ENCODE data around the gene ATP13A2.
A peak's percentile ranks its signal among the peaks of the same experiment; 100 is the strongest.

The ATP13A2 gene

DNA sequence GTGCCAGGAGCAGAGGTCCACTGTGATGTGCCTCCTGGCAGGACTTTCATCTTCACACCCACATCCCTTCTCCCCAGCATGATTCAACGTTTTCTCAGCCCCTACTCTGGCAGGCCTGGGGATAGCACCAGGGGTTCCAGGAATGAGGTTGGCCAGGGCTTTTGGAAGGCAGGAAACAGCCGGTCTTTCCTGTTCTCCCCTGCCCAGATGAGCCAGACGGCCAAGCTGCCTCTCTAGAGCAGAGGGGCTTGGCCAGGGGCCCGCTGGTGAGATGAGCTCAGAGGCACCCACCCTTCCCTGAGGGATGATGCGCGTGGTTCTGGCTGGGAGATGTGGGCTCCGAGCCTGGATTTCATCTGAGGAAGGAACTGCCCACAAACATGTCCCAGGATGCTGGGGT, 27.0 kb downstream of the ATP13A2 start:
- Histone ChIP-seq H3K4me2 (ENCODE audit: low read length) (peak overlapping the region; percentile 0), H3K9me3 (replicated peaks; ENCODE audit: low read length) (no peaks in the 10 kb centered on the region), H3K9ac (ENCODE audit: low read depth, low read length) (no peak overlapping the region), H3K36me3 (ENCODE audit: insufficient read depth, low read length) (peaks cover 28% of the 10 kb centered on the region), H3K27me3 (ENCODE audit: control insufficient read depth, insufficient read depth, low read length) (no peaks in the 10 kb centered on the region), H3K4me3 (ENCODE audit: low read length) (no peak overlapping the region), H3K4me1 (ENCODE audit: control insufficient read depth, insufficient read depth, low read length) (peaks cover 29% of the 10 kb centered on the region)

DNA sequence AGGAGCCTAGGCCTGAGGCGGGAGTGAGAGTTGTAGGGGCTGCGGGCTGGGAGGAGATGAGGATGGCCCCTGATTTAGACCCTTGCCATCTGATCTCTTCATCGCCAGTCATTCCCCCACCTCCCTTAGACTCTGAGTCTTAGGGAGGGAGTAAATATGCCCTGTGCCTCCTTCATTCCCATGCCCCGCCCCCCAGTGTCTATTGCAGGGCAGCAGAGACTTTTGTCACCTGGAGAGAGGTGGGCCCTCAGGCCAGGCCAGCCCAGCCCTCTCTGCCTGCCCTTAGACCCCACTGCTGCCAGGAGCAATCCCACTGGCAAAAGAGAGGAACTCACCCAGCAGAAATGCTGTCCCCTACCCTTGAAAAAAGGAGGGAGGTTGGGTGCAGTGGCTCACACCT, 28.1 kb downstream of the ATP13A2 start:
- H3K4me3 ChIP-seq (ENCODE audit: low read length) = no peak overlapping the region
- no peaks in the 10 kb centered on the region for H3K9me3 ChIP-seq (replicated peaks; ENCODE audit: low read length)
- H3K36me3 ChIP-seq (ENCODE audit: insufficient read depth, low read length) = peaks cover 23% of the 10 kb centered on the region
- H3K4me1 ChIP-seq (ENCODE audit: control insufficient read depth, insufficient read depth, low read length) = peaks cover 40% of the 10 kb centered on the region
- no peak overlapping the region for H3K9ac ChIP-seq (ENCODE audit: low read depth, low read length)
- no peaks in the 10 kb centered on the region for H3K27me3 ChIP-seq (ENCODE audit: control insufficient read depth, insufficient read depth, low read length)
- no peak overlapping the region for H3K4me2 ChIP-seq (ENCODE audit: low read length)

DNA sequence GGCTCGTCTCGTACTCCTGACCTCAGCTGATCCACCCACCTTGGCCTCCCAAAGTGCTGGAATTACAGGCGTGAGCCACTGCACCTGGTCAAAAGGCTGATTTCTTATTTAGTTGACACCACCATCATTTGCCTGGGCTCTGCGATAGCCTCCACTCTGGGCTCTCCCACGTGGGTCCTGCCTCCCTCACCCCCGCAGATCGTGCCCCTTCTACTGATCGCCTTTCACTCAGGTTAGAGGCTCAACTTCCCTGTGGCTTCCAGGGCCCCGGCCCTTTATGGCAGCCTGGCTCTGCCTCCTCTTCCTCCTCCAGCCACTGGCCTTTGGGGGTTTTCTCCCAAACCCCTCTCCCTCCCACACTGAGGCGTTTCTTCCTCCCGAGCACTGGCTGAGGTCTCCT, 28.8 kb downstream of the ATP13A2 start:
- H3K4me1 ChIP-seq (ENCODE audit: control insufficient read depth, insufficient read depth, low read length) = peaks cover 46% of the 10 kb centered on the region
- no peak overlapping the region for H3K4me3 ChIP-seq (ENCODE audit: low read length)
- H3K27me3 ChIP-seq (ENCODE audit: control insufficient read depth, insufficient read depth, low read length) = no peaks in the 10 kb centered on the region
- no peak overlapping the region for H3K4me2 ChIP-seq (ENCODE audit: low read length)
- peaks cover 19% of the 10 kb centered on the region for H3K36me3 ChIP-seq (ENCODE audit: insufficient read depth, low read length)
- H3K9me3 ChIP-seq (replicated peaks; ENCODE audit: low read length) = no peaks in the 10 kb centered on the region
- H3K9ac ChIP-seq (ENCODE audit: low read depth, low read length) = no peak overlapping the region

DNA sequence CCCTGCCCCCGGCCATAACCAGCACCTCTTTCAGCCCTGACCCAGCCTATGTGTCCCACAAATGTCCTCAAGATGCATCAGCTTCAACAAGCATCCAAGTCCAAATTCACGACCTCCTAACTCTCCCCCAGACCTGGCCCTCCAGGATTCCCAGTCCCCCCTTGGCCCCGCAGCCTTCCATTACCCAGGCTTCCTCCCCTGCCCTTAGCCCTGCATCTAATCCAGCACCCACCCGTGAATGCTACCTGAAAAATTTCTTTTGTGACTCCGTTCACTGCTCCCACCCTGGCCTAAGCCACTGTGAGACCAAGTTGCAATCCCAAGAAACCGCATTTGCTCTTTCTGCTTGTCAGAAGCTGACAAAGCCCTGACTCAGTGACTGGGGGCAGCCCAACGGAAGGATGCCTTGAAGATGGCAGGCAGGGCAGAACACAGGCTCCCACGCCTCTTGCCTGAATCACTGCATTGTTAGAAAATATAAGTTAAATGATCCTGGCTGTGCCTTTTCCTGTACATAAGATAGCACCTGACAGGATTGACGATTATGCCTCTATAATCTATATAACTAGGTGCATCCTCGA, 30.4 kb downstream of the ATP13A2 start:
- Histone ChIP-seq H3K4me2 (ENCODE audit: low read length) (peak overlapping the region; percentile 35), H3K27me3 (ENCODE audit: control insufficient read depth, insufficient read depth, low read length) (no peaks in the 10 kb centered on the region), H3K4me3 (ENCODE audit: low read length) (peak overlapping the region; percentile 74), H3K9me3 (replicated peaks; ENCODE audit: low read length) (no peaks in the 10 kb centered on the region), H3K4me1 (ENCODE audit: control insufficient read depth, insufficient read depth, low read length) (peaks cover 46% of the 10 kb centered on the region), H3K36me3 (ENCODE audit: insufficient read depth, low read length) (peaks cover 5% of the 10 kb centered on the region), H3K9ac (ENCODE audit: low read depth, low read length) (peak overlapping the region; percentile 81)

DNA sequence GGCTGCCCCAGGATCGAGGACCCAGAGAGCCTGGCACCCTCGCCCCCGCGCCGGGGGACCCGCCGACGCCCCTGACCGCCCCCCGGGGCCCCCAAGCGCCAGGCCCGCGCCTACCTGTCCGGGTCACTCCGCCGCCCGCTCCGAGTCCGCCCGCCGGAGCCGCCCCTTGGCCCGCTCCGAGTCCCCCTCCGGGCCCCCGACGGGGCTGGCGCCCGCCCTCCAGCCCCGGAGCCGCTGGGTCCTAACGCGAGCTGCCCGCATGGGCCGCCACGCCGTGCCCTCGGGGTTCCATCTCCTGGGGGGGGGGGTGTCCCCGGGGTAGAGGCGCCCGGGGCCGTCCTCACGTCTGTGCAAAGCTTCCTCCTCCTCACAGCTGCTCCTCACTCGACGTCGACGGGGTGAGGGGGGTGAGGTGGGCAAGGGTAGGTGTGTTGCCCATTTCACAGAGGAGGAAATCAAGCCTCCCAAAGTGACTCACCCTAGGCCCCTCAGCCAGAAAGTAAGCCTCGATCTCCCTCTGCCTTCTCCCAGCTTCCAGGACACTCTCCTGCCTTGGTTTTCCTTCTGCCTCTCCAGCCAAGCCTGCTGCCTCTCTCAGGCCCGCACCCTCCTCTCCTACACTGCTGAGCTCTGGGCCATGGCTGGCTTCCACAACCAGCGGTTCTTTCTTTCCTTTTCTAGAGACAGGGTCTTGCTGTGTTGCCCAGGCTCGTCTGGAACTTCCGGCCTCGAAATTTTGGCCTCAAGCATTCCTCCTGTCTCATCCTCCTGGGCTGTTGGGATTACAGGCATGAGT, 31.1 kb downstream of the ATP13A2 start, which contains the start of gene MFAP2:
MFAP2 (minus strand) TSS at position 148 of the 796 bp plus-strand sequence. CDS start 2,347 bp downstream, outside the sequence.
- Histone ChIP-seq H3K36me3 (ENCODE audit: insufficient read depth, low read length) (no peaks in the 10 kb centered on the region), H3K4me2 (ENCODE audit: low read length) (peak within 1 kb of the TSS; percentile 76), H3K27me3 (ENCODE audit: control insufficient read depth, insufficient read depth, low read length) (no peaks in the 10 kb centered on the region), H3K4me1 (ENCODE audit: control insufficient read depth, insufficient read depth, low read length) (peaks cover 46% of the 10 kb centered on the region), H3K4me3 (ENCODE audit: low read length) (peak within 1 kb of the TSS; percentile 74), H3K9ac (ENCODE audit: low read depth, low read length) (peak within 1 kb of the TSS; percentile 81), H3K9me3 (replicated peaks; ENCODE audit: low read length) (no peaks in the 10 kb centered on the region)

DNA sequence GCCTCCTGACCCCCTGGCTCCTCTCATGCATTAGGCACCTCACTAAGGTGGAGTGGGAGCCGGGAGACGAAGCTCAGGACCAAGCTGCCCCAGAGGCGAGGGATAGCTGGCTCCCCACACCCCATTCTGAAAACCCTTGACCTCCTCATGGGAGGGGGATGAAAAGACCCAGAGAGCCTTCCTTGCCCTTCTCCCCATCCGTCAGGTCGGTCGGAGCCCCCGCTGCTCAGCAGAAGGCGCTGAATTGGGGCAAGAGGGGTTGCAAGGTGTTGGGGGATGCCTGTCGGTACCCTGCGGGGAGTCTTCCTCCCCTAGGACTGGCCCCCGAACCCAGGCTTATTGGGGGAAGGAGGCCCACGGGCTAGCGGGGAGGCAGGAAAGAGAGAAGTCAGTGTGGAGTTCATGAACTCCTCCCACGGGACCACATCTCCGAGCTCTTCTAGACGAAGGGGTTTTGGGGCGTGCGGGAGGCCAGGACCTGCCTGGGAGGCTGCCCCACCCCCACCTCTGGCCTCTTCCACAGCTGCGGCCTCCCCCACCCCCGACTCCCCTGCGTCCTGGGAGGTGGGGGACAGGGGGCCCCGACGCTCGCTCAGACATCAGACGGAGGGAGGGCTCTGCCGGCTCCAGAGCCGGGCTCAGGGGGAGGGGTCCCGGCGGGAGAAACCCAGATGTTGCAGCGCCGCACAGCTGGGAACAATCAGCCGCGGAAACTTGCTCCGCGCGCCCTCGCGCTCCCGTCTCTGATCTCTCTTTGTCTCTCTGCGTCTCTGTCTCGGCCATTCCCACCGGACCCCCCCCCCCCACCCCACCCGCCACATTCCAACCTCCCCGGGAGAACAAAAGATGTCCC, 32.0 kb downstream of the ATP13A2 start:
- H3K27me3 ChIP-seq (ENCODE audit: control insufficient read depth, insufficient read depth, low read length) = no peaks in the 10 kb centered on the region
- peaks cover 5% of the 10 kb centered on the region for H3K36me3 ChIP-seq (ENCODE audit: insufficient read depth, low read length)
- peaks cover 41% of the 10 kb centered on the region for H3K4me1 ChIP-seq (ENCODE audit: control insufficient read depth, insufficient read depth, low read length)
- peak overlapping the region; percentile 76 for H3K4me2 ChIP-seq (ENCODE audit: low read length)
- peak overlapping the region; percentile 74 for H3K4me3 ChIP-seq (ENCODE audit: low read length)
- peak overlapping the region; percentile 81 for H3K9ac ChIP-seq (ENCODE audit: low read depth, low read length)
- no peaks in the 10 kb centered on the region for H3K9me3 ChIP-seq (replicated peaks; ENCODE audit: low read length)

DNA sequence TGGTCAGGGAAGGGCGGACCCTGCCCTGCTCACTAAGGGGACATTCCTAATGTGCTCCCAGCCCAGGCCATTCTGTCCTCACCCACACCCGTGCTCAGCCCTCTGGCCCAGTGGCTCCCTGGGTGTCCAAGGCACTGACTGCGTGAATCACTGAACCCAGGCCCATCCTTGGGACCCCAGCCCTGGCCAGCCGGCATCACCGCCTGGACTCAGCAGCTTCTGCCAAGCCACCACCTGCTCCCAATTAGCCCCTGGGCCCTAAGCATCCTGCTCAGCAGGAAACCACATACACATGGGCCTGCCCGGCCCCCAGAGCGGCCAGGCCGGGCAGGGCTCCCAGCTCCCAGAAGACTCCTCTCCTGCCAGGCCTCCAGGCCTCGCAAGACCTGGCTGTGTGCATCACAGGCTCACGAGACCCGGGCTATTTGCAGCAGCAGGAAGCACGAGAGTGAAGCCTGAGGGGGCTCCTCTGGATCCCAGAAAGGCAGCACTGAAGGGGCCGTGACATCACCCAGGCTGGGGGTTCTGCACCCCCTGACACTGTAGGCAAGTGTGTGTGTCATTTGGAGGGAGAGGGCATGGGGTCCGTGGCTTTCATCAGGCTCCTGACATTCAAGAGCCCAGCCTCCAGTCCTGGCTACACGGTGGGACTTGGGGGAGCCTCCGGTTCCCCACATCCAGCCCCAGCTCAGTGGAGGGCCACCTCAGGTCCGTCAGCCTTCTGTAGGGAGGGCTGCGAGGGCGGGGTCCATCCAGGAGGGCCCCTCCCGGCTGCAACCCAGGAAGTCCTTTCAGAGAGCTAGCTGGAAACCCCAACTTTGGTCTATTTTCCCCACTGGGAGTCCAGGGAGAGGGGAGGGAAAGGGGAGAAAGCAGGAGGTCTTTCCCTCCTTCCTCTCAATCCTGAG, 32.9 kb downstream of the ATP13A2 start:
- Histone ChIP-seq H3K4me3 (ENCODE audit: low read length) (peak overlapping the region; percentile 74), H3K36me3 (ENCODE audit: insufficient read depth, low read length) (peaks cover 5% of the 10 kb centered on the region), H3K4me1 (ENCODE audit: control insufficient read depth, insufficient read depth, low read length) (peaks cover 35% of the 10 kb centered on the region), H3K27me3 (ENCODE audit: control insufficient read depth, insufficient read depth, low read length) (no peaks in the 10 kb centered on the region), H3K9me3 (replicated peaks; ENCODE audit: low read length) (no peaks in the 10 kb centered on the region), H3K4me2 (ENCODE audit: low read length) (peak overlapping the region; percentile 76), H3K9ac (ENCODE audit: low read depth, low read length) (peak overlapping the region; percentile 81)

DNA sequence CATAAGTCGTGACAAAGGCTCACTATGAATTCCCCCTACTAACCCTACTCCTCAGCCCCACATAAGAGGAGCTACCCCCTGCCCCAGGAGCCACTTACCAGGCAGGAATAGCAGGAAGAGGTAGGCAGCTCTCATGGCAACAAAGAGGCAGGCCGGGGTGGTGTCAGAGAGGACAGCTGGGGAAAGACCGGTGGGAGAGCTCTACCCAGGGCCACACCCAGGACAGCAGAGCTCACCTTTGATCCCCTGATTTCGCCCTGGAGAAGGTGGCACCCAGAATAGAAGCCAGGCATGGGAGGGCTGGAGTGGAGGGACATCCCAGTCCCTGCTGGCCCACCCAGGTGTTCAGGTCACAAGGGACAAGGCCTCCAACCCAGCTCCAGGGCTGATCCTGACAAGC, 33.6 kb downstream of the ATP13A2 start:
- Histone ChIP-seq H3K9ac (ENCODE audit: low read depth, low read length) (peak overlapping the region; percentile 81), H3K4me1 (ENCODE audit: control insufficient read depth, insufficient read depth, low read length) (peaks cover 35% of the 10 kb centered on the region), H3K27me3 (ENCODE audit: control insufficient read depth, insufficient read depth, low read length) (no peaks in the 10 kb centered on the region), H3K4me2 (ENCODE audit: low read length) (peak overlapping the region; percentile 76), H3K36me3 (ENCODE audit: insufficient read depth, low read length) (peaks cover 8% of the 10 kb centered on the region), H3K9me3 (replicated peaks; ENCODE audit: low read length) (no peaks in the 10 kb centered on the region), H3K4me3 (ENCODE audit: low read length) (peak overlapping the region; percentile 42)

DNA sequence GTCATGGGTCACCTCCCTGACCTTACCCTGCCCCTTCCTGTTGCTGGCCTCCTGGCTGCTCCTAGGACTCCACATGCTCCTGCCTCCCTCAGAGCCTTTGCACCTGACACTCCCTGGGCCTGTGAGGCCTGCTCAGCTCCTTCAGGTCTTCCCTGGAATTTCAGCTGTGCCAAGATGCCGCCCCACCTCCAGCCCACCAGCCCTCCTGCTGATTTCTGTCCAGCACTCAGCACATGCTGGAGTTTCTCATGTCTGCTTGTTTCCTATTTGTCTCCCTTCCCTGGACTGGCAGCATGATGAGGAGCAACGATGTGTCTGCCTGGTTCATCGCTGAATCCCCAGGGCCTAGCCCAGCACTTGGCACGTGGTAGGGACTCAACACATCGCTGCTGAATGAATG, 34.4 kb downstream of the ATP13A2 start:
- no peaks in the 10 kb centered on the region for H3K27me3 ChIP-seq (ENCODE audit: control insufficient read depth, insufficient read depth, low read length)
- H3K4me3 ChIP-seq (ENCODE audit: low read length) = no peak overlapping the region
- no peaks in the 10 kb centered on the region for H3K9me3 ChIP-seq (replicated peaks; ENCODE audit: low read length)
- peaks cover 34% of the 10 kb centered on the region for H3K4me1 ChIP-seq (ENCODE audit: control insufficient read depth, insufficient read depth, low read length)
- H3K9ac ChIP-seq (ENCODE audit: low read depth, low read length) = no peak overlapping the region
- H3K36me3 ChIP-seq (ENCODE audit: insufficient read depth, low read length) = peaks cover 8% of the 10 kb centered on the region
- no peak overlapping the region for H3K4me2 ChIP-seq (ENCODE audit: low read length)

DNA sequence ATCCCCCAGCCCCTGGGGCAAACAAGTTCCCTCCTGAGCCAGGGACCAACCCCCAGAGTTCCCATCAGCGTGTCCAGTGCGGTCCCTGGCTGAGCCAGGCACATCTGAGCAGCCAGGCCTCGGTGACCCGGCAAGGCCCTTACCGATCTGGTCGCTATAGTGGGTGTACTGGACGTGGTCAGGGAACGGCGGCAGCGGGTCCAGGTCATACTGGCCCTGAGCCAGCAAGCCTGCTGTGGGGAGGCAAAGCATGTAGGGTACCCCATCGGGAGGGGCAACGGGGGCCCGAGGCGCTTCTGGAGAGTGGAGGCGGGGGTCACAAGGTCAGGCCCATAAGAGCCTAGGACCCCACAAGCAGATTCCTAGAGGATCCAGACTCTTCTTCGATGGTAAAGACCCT, 34.8 kb downstream of the ATP13A2 start:
- H3K27me3 ChIP-seq (ENCODE audit: control insufficient read depth, insufficient read depth, low read length) = no peaks in the 10 kb centered on the region
- H3K4me1 ChIP-seq (ENCODE audit: control insufficient read depth, insufficient read depth, low read length) = peaks cover 31% of the 10 kb centered on the region
- H3K4me3 ChIP-seq (ENCODE audit: low read length) = no peak overlapping the region
- no peak overlapping the region for H3K9ac ChIP-seq (ENCODE audit: low read depth, low read length)
- H3K9me3 ChIP-seq (replicated peaks; ENCODE audit: low read length) = no peaks in the 10 kb centered on the region
- no peak overlapping the region for H3K4me2 ChIP-seq (ENCODE audit: low read length)
- peaks cover 8% of the 10 kb centered on the region for H3K36me3 ChIP-seq (ENCODE audit: insufficient read depth, low read length)
